Fibroblast of pulmonary artery (primary cell): Measurements from ENCODE around the gene SH3BP5.

ENCODE experiments used
- DNase-seq: peaks from one replicate; pipeline ENCODE4 v3.0.0-alpha.2; 2010; ENCODE audit warnings: low read depth
- H3K4me3 ChIP-seq: replicated peaks from 2 replicates; pipeline ENCODE4 v1.5.1; 2011; ENCODE audit warnings: low read depth, mild to moderate bottlenecking, control low read depth, low read length, moderate library complexity
- TF ChIP-seq, protein P1 (sequence below): IDR thresholded peaks from 2 replicates; pipeline ENCODE4 v1.5.1; 2011; ENCODE audit warnings: mild to moderate bottlenecking, control low read depth, low read length, inconsistent platforms; ENCODE audit errors: missing control alignments

The SH3BP5 gene

DNA sequence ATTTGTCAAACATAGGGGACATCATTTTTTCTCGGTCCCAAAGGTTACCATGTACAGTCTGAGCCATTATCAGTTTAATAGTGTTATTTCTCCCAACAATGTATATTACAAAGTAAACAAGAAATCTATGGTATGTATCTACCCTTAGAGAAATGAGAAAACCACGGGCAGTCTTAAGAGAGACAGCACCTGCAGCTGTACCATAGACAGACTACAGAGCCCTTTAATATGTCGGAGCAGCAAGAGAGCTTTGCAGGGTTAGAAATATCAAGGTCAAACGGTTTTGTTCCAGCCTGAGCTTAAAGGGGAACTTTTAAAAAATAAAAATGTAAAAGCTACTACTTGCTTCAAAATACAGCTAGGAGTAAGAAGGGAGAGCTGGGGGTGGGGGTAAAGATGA is 53.2 kb downstream of the SH3BP5 start:
- DNase-seq: no peak
- no peak overlapping the region for H3K4me3 ChIP-seq
- TF ChIP-seq, protein P1, sequence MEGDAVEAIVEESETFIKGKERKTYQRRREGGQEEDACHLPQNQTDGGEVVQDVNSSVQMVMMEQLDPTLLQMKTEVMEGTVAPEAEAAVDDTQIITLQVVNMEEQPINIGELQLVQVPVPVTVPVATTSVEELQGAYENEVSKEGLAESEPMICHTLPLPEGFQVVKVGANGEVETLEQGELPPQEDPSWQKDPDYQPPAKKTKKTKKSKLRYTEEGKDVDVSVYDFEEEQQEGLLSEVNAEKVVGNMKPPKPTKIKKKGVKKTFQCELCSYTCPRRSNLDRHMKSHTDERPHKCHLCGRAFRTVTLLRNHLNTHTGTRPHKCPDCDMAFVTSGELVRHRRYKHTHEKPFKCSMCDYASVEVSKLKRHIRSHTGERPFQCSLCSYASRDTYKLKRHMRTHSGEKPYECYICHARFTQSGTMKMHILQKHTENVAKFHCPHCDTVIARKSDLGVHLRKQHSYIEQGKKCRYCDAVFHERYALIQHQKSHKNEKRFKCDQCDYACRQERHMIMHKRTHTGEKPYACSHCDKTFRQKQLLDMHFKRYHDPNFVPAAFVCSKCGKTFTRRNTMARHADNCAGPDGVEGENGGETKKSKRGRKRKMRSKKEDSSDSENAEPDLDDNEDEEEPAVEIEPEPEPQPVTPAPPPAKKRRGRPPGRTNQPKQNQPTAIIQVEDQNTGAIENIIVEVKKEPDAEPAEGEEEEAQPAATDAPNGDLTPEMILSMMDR: no peak

DNA sequence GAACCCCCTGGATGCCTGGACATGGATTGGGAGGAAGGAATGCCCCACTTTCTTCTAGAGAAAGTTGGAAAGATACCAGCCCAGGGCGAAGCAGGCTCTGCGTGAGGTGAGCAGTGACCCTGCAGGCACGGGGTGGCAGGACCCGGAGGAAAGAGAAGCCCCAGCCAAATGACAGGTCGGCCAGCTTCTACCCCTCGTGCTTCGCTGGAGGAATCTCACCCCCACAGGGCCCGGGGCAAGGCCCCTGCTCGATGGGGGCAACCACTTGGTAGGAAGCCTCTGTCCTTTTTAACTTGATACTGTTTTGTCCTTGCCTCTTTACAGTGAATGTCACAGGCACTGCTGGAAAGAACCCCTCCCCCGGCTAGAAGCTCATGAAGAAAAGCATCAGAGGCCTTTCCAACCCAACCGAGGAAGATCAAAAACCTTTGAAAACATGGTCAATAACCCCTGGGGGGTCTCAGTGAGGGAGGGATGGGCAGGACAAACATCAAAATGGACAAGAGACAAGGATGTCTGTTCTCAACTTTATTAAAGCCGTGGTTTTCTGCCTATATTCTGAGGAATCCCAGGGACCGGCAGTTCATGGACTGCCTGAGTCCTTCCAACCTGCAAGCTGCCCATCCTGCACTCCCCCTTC is 54.4 kb downstream of the SH3BP5 start:
- no peak for DNase-seq
- no peak overlapping the region for H3K4me3 ChIP-seq
- TF ChIP-seq, protein P1: no peak

DNA sequence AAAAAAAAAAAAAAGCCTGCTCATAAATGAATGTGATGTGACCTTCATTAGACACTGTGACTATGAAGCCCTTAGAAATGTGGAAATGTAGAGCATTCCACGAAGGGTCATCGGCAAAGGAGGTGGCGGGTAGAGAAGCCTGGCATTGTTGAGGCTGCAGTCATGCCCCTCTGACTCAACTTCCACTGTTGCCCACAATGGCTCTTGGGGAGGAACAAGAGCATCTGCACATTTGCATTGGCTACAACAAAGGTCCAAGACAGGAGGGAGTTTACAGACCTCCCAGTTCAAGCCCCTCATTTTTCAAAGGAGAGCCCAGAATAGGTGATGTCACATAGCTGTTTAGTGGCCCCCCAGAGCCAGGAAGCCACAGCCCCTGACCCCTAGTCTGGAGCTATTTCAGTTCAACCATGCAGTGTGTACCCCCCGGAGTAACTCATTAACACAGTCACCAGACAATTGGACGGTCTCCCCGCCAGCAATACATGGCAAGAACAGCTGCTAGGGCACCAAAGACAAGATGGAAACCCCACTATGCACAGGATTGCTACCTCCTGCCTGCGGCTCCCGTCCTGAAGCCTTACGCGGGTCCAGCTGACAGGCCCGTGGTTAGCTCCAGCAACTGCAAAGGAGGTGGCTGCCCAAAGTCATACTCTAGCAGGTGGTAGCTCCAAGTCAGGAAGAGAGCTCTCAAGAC is 56.2 kb downstream of the SH3BP5 start:
- TF ChIP-seq, protein P1: no peak
- no peak for DNase-seq
- no peak overlapping the region for H3K4me3 ChIP-seq

DNA sequence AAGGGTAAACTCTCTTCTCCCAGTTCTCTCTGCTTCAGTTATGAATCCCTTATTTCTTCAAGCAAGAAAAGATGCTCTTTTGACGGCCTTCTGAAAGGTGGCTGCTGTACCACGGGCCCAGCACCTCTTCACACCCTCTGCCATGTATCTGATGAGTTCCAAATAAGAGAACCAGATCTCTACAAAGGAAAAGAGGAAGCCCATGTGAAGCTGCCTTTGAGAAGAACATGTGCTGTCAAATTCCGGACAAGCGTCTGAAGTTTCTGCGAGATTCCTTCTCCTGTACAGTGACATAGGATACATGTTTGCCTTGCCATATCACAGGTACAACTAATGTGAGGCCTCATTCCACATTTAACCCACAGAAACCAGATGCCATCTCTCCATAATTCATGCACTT is 59.2 kb downstream of the SH3BP5 start:
- no peak for DNase-seq
- TF ChIP-seq, protein P1: no peak

DNA sequence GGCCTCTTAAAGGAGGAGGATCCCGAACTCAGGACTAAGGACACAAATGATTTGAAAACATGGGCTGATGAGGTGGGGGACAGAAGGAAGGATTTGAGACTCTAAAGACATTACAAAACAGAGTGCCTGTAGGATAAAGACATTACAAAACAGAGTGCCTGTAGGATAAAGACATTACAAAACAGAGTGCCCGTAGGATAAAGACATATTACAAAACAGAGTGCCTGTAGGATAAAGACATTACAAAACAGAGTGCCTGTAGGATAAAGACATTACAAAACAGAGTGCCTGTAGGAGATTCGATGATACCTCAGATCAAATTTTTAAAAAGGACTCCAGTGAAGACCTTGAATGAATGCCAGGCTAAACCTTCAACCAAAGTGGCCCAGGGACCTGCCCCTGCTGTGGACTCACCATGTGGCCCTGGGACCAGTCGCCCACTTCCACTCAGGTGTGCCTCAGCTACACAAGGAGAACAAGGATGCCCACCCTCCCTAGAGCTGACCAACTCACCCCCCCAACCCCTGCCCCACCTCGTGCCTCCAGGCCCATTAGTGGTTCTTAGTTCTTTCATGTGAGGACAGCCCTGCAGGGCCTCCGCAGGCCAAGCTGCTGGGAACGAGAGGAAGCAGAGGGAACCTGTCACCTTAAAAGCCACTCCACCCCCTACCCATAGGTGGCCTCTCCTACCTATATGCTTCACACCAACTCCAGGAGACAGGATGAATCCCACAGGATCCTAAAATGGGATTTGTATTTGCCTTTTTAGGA is 59.8 kb downstream of the SH3BP5 start:
- H3K4me3 ChIP-seq: no peak overlapping the region
- peak; percentile 49 for DNase-seq
- TF ChIP-seq, protein P1: no peak

More for the DNA sequence above, 59.2 kb downstream of the SH3BP5 start:
- no peak overlapping the region for H3K4me3 ChIP-seq

DNA sequence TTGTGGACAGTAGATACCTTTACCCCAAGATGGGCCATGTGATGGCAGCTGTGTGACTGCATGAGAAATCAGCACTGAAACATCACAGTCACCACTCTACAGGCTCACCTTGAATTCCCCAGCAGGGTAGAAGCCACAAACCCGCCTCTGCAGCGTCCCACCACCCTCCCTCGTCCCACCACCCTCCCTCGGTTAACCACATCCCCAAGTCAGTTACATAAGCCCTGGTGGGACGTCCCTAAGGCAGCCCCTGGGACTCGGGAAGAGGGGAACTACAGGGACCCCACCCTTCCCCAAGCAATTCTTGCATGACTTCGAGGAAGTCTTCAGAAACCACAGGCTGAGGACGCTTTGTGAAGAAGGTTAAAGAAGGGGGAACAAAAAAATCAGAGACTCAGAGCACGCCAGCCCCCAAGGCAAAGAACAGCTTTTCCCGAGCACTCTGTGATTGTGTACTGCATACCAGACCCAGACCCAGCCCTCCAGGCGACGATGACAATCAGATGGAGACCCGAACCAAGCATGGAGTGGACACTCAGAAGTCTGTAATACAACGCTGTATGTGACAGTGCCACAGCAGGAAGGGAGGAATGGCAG is 60.5 kb downstream of the SH3BP5 start:
- no peak for DNase-seq
- TF ChIP-seq, protein P1: no peak
- no peak overlapping the region for H3K4me3 ChIP-seq
